GM23338 (cell line): ENCODE results near the gene HDAC11. TPM values are rescaled to one million over a fixed set of nuclear protein-coding genes. Genes with fewer than 3 reads are reported as not detected.

Source experiments
- ATAC-seq: fragments of 200-7000 bp; cut with Tn5 transposase; 3 replicates; pipeline ENCODE4 v1.9.1; 2020
- DNase-seq: peaks from one replicate; pipeline ENCODE4 v3.0.0-alpha.2; 2015; ENCODE audit warnings: low spot score
- H2AFZ ChIP-seq: fragments of 200-600 bp; sonication (generic); 2 replicates; pipeline ENCODE4 v1.8.0; 2016; ENCODE audit warnings: antibody characterized with exemption, mild to moderate bottlenecking, moderate library complexity
- H3F3A ChIP-seq: fragments of 200-600 bp; sonication (generic); replicated peaks from 2 replicates; pipeline ENCODE4 v1.8.0; 2017; ENCODE audit warnings: antibody characterized with exemption, mixed run types, low read depth
- H3K27ac ChIP-seq: fragments of 200-600 bp; sonication (generic); 2 replicates; pipeline ENCODE4 v1.6.1; 2016; ENCODE audit warnings: low read depth
- H3K27me3 ChIP-seq: fragments of 200-600 bp; sonication (generic); 2 replicates; pipeline ENCODE4 v1.8.0; 2016; ENCODE audit warnings: mild to moderate bottlenecking, mixed run types, moderate library complexity; ENCODE audit not compliant: insufficient read depth
- H3K36me3 ChIP-seq: fragments of 200-600 bp; sonication (generic); 2 replicates; pipeline ENCODE4 v1.8.0; 2016; ENCODE audit warnings: mild to moderate bottlenecking; ENCODE audit not compliant: insufficient read depth
- H3K4me1 ChIP-seq: fragments of 200-600 bp; sonication (generic); 2 replicates; pipeline ENCODE4 v1.8.0; 2016; ENCODE audit warnings: mild to moderate bottlenecking, moderate library complexity; ENCODE audit not compliant: insufficient read depth
- H3K4me2 ChIP-seq: fragments of 200-600 bp; sonication (generic); 2 replicates; pipeline ENCODE4 v1.7.1; 2017; ENCODE audit warnings: mixed run types
- H3K4me3 ChIP-seq: fragments of 200-600 bp; sonication (generic); 2 replicates; pipeline ENCODE4 v1.6.1; 2016; ENCODE audit warnings: mixed run types
- H3K79me2 ChIP-seq: fragments of 200-600 bp; sonication (generic); replicated peaks from 2 replicates; pipeline ENCODE4 v1.8.0; 2017; ENCODE audit warnings: mild to moderate bottlenecking; ENCODE audit not compliant: insufficient read depth
- H3K9me2 ChIP-seq: fragments of 200-600 bp; sonication (generic); 2 replicates; pipeline ENCODE4 v1.8.0; 2017; ENCODE audit not compliant: insufficient read depth
- H4K20me1 ChIP-seq: fragments of 200-600 bp; sonication (generic); replicated peaks from 2 replicates; pipeline ENCODE4 v1.8.0; 2017; ENCODE audit warnings: mild to moderate bottlenecking; ENCODE audit not compliant: insufficient read depth
- H3K27ac Mint-ChIP-seq: 2 replicates; pipeline ENCODE4 v1.8.0; 2020; ENCODE audit warnings: inconsistent platforms, mild to moderate bottlenecking, moderate library complexity, mixed read lengths
- H3K27me3 Mint-ChIP-seq: 3 replicates; pipeline ENCODE4 v1.8.0; 2022; ENCODE audit warnings: low read depth, mild to moderate bottlenecking, moderate library complexity, mixed read lengths, inconsistent platforms; ENCODE audit not compliant: insufficient read depth, poor library complexity
- H3K36me3 Mint-ChIP-seq: 3 replicates; pipeline ENCODE4 v1.8.0; 2021; ENCODE audit warnings: low read depth, mild to moderate bottlenecking, inconsistent platforms, moderate library complexity, mixed read lengths
- H3K4me1 Mint-ChIP-seq: 3 replicates; pipeline ENCODE4 v1.8.0; 2020; ENCODE audit warnings: mild to moderate bottlenecking, inconsistent platforms, mixed read lengths
- H3K4me3 Mint-ChIP-seq: 3 replicates; pipeline ENCODE4 v1.8.0; 2021; ENCODE audit warnings: moderate library complexity, mild to moderate bottlenecking, inconsistent platforms, mixed read lengths
- H3K9me3 Mint-ChIP-seq: 3 replicates; pipeline ENCODE4 v1.8.0; 2020; ENCODE audit warnings: moderate library complexity, mild to moderate bottlenecking, inconsistent platforms, mixed read lengths
- CREB1 ChIP-seq: fragments of 250-450 bp; sonication (Bioruptor Pico); IDR thresholded peaks from 2 replicates; pipeline ENCODE4 v1.5.0; 2020; ENCODE audit warnings: low read depth, mild to moderate bottlenecking, moderate library complexity
- CTCF ChIP-seq, 2 experiments: fragments of 200-600 bp in 1 of 2; sonication (generic) in 1 of 2; conservative IDR thresholded peaks; 2 replicates each; pipeline versions ENCODE4 v1.5.1 to v1.6.1; 2016 to 2017; ENCODE audit warnings: antibody characterized with exemption in 2 of 2, low read depth in 2 of 2, mild to moderate bottlenecking in 2 of 2, moderate library complexity in 1 of 2
- EZH2 ChIP-seq: fragments of 200-600 bp; sonication (generic); IDR thresholded peaks from one replicate; pipeline ENCODE4 v1.8.0; 2017; ENCODE audit warnings: antibody characterized with exemption, mild to moderate bottlenecking, low read depth; ENCODE audit not compliant: unreplicated experiment
- EZH2phosphoT487 ChIP-seq: fragments of 200-600 bp; sonication (generic); IDR thresholded peaks from one replicate; pipeline ENCODE4 v1.8.1; 2018; ENCODE audit warnings: antibody characterized with exemption; ENCODE audit not compliant: unreplicated experiment
- JUNB ChIP-seq: IDR thresholded peaks from one replicate; pipeline ENCODE4 v1.6.1; 2016; ENCODE audit warnings: antibody characterized with exemption; ENCODE audit not compliant: unreplicated experiment
- NANOG ChIP-seq: IDR thresholded peaks from 2 replicates; pipeline ENCODE4 v1.6.1; 2016; ENCODE audit warnings: antibody characterized with exemption, borderline replicate concordance
- POLR2AphosphoS5 ChIP-seq: IDR thresholded peaks from 2 replicates; pipeline ENCODE4 v1.6.1; 2016; ENCODE audit warnings: antibody characterized with exemption, low read depth
- REST ChIP-seq: IDR thresholded peaks from one replicate; pipeline ENCODE4 v1.6.1; 2018; ENCODE audit warnings: antibody characterized with exemption; ENCODE audit not compliant: unreplicated experiment
- STAT1 ChIP-seq: IDR thresholded peaks from one replicate; pipeline ENCODE4 v1.6.1; 2016; ENCODE audit warnings: antibody characterized with exemption; ENCODE audit not compliant: unreplicated experiment
- ZNF114 ChIP-seq: fragments of 250-450 bp; sonication (Bioruptor Pico); IDR thresholded peaks from 2 replicates; pipeline ENCODE4 v1.5.0; 2020; ENCODE audit warnings: mild to moderate bottlenecking, moderate library complexity
- ZNF331 ChIP-seq: fragments of 250-450 bp; sonication (Bioruptor Pico); IDR thresholded peaks from 2 replicates; pipeline ENCODE4 v1.5.0; 2020; ENCODE audit warnings: low read depth, mild to moderate bottlenecking, moderate library complexity
- ZNF462 ChIP-seq: fragments of 250-450 bp; sonication (Bioruptor Pico); IDR thresholded peaks from 2 replicates; pipeline ENCODE4 v1.5.0; 2020; ENCODE audit warnings: mild to moderate bottlenecking, moderate library complexity
- polyA plus RNA-seq: library from polyadenylated mRNA; unstranded; fragments of >200 nt; fragmentation: Nextera tagmentation; extraction: Ambion mirVana; gene quantifications from 2 replicates; pipeline ENCODE4 v1.2.1, GENCODE V29; 2016
- total RNA-seq: library from RNA; depleted of rRNA; stranded (reverse); fragments of >200 nt; shearing (Covaris generic); gene quantifications from 2 replicates; pipeline ENCODE4 v1.2.3, GENCODE V29; 2014
- TF ChIP-seq, protein P1 (sequence below): IDR thresholded peaks from 2 replicates; pipeline ENCODE4 v1.6.1; 2016; ENCODE audit warnings: antibody characterized with exemption

The HDAC11 gene
- total and polyA plus RNA-seq, 2 experiments from 2014 or later, result 5.4 to 15.8 TPM

- Histone ChIP-seq H3K36me3 (peaks cover 6% of the 10 kb centered on the region; the same call in 1 of the 2 replicates), H3K79me2 (no peaks in the 10 kb centered on the region), H3K27ac (no peak overlapping the region), H3K4me2 (no peak overlapping the region), H3K4me1 (peaks cover 5% of the 10 kb centered on the region; the same call in 1 of the 2 replicates), H3K27me3 (peaks cover 7% of the 10 kb centered on the region; the same call in 1 of the 2 replicates), H3K9me2 (no peaks in the 10 kb centered on the region), H3F3A (no peaks in the 10 kb centered on the region), H4K20me1 (no peaks in the 10 kb centered on the region), H3K4me3 (no peak overlapping the region), H2AFZ (no peak overlapping the region)
- peaks cover 5% of the 10 kb centered on the region; the same call in 1 of the 3 replicates for H3K36me3 Mint-ChIP-seq
- H3K9me3 Mint-ChIP-seq, result peaks cover 23% of the 10 kb centered on the region
- H3K27me3 Mint-ChIP-seq, result peaks cover 20% of the 10 kb centered on the region
- TF ChIP-seq ZNF114 (CRISPR knock-in tag), result no peak
- TF ChIP-seq REST, result no peak
- no peak for TF ChIP-seq EZH2phosphoT487
- no peak for TF ChIP-seq EZH2
- TF ChIP-seq JUNB, result no peak
- TF ChIP-seq CREB1 (CRISPR knock-in tag), result no peak
- TF ChIP-seq POLR2AphosphoS5, result no peak
- no peak for TF ChIP-seq ZNF462 (CRISPR knock-in tag)
- TF ChIP-seq CTCF (conservative IDR thresholded peaks at IDR 0.05; ENCODE audit: low read depth in 2 of 2), result no peak
- TF ChIP-seq, protein P1, sequence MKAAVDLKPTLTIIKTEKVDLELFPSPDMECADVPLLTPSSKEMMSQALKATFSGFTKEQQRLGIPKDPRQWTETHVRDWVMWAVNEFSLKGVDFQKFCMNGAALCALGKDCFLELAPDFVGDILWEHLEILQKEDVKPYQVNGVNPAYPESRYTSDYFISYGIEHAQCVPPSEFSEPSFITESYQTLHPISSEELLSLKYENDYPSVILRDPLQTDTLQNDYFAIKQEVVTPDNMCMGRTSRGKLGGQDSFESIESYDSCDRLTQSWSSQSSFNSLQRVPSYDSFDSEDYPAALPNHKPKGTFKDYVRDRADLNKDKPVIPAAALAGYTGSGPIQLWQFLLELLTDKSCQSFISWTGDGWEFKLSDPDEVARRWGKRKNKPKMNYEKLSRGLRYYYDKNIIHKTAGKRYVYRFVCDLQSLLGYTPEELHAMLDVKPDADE, result no peak
- TF ChIP-seq NANOG, result no peak
- TF ChIP-seq STAT1, result no peak
- TF ChIP-seq ZNF331 (CRISPR knock-in tag), result no peak
- H3K4me3 Mint-ChIP-seq, result no peak overlapping the region
- no peak overlapping the region for H3K27ac Mint-ChIP-seq
- DNase-seq, result no peak
- no peak for ATAC-seq
- peaks cover 29% of the 10 kb centered on the region for H3K4me1 Mint-ChIP-seq
These were observed 64.3 kb downstream of the HDAC11 start for GRCh38 chr3:13544293-13544831.
